ENCODE results near the gene CD40LG.

- TF ChIP-seq EZH2 (IDR thresholded peaks at IDR 0.05) (no peak), POLR2AphosphoS5 (IDR thresholded peaks at IDR 0.05; ENCODE audit: borderline replicate concordance, low read depth, low read length) (no peak)
Observed at GRCh38 chrX:136598631-136599030, 49.3 kb upstream of the CD40LG start.

Measured in SK-N-MC (cell line).